UCSD-AML1 (cell line): Measurements from ENCODE around the gene ATRN.
"Not testable (repeated sequence)": the region's sequence is repeated elsewhere in the genome, so short reads cannot be mapped to it uniquely, and the experiment has no call there.

Experiments used
- DNase-seq: peaks from one replicate; lab custom pipeline; 2025; ENCODE audit not compliant: unreplicated experiment; lab: John Stamatoyannopoulos, UW

Gene ATRN

GRCh38 chr20:3470627-3471396 is at the start of gene ATRN:
Gene ATRN, plus strand, starts transcription at chr20:3471018. Its CDS starts 90 bp downstream, at chr20:3471108.
- peak; percentile 95 for DNase-seq

GRCh38 chr20:3421985-3422384 is 48.8 kb upstream of the ATRN start:
- no peak for DNase-seq

- no peak for DNase-seq
Observed at GRCh38 chr20:3423126-3423525, 47.7 kb upstream of the ATRN start.

- not testable (repeated sequence) for DNase-seq
Observed at GRCh38 chr20:3426766-3427165, 44.1 kb upstream of the ATRN start.

GRCh38 chr20:3430376-3431069 is 40.3 kb upstream of the ATRN start:
- peak; percentile 70 for DNase-seq

GRCh38 chr20:3431109-3431508 is 39.7 kb upstream of the ATRN start:
- no peak for DNase-seq

GRCh38 chr20:3432844-3433243 is 38.0 kb upstream of the ATRN start:
- no peak for DNase-seq

- no peak for DNase-seq
Observed at GRCh38 chr20:3433744-3434143, 37.1 kb upstream of the ATRN start.

GRCh38 chr20:3434232-3434631 is 36.6 kb upstream of the ATRN start:
- no peak for DNase-seq

- DNase-seq: no peak
Observed at GRCh38 chr20:3436864-3437574, 33.8 kb upstream of the ATRN start.

GRCh38 chr20:3446779-3447178 is 24.0 kb upstream of the ATRN start:
- DNase-seq: no peak

- DNase-seq: no peak
Observed at GRCh38 chr20:3447321-3447720, 23.5 kb upstream of the ATRN start.

GRCh38 chr20:3449319-3449718 is 21.5 kb upstream of the ATRN start:
- DNase-seq: no peak

- no peak for DNase-seq
Observed at GRCh38 chr20:3452136-3452535, 18.7 kb upstream of the ATRN start.

- DNase-seq: no peak
Observed at GRCh38 chr20:3452690-3453089, 18.1 kb upstream of the ATRN start.

GRCh38 chr20:3454831-3455230 is 16.0 kb upstream of the ATRN start:
- no peak for DNase-seq

GRCh38 chr20:3456648-3457047 is 14.2 kb upstream of the ATRN start:
- no peak for DNase-seq

- DNase-seq: no peak
Observed at GRCh38 chr20:3459881-3460307, 10.9 kb upstream of the ATRN start.

GRCh38 chr20:3461211-3461771 is 9.5 kb upstream of the ATRN start:
- DNase-seq: no peak

- no peak for DNase-seq
Observed at GRCh38 chr20:3461911-3462677, 8.7 kb upstream of the ATRN start.

GRCh38 chr20:3464166-3464565 is 6.7 kb upstream of the ATRN start:
- DNase-seq: no peak
